H54 (cell line): ENCODE measurements around the gene STX2.
"Not testable (repeated sequence)": the region's sequence is repeated elsewhere in the genome, so short reads cannot be mapped to it uniquely, and the experiment has no call there.

Experiments
- DNase-seq: peaks from one replicate; pipeline ENCODE4 v3.0.0; 2011; ENCODE audit warnings: low spot score, mixed read lengths; ENCODE audit not compliant: insufficient read length
- FAIRE-seq: peaks from 3 replicates; lab custom pipeline; 2011; peaks lifted over from hg19 to GRCh38; lab: Jason Lieb, UNC
- POLR2A ChIP-seq: IDR thresholded peaks from 2 replicates; pipeline ENCODE4 v1.6.1; 2011; ENCODE audit warnings: low read depth, mild to moderate bottlenecking, low read length

The STX2 gene

GRCh38 chr12:130787445-130788410 lies 51.3 kb downstream of the STX2 start:
- DNase-seq (no peak), FAIRE-seq (no peak)
- TF ChIP-seq POLR2A, result no peak

GRCh38 chr12:130787041-130787440 lies 52.0 kb downstream of the STX2 start:
- no peak for FAIRE-seq
- TF ChIP-seq POLR2A, result no peak
- DNase-seq, result no peak

GRCh38 chr12:130783110-130783715 lies 55.8 kb downstream of the STX2 start:
- DNase-seq (no peak), FAIRE-seq (no peak)
- TF ChIP-seq POLR2A, result no peak

- not testable (repeated sequence) for DNase-seq, FAIRE-seq
Observed at GRCh38 chr12:130782245-130782644, 56.8 kb downstream of the STX2 start.

- no peak for TF ChIP-seq POLR2A
- DNase-seq, result no peak
Observed at GRCh38 chr12:130780880-130781575, 58.0 kb downstream of the STX2 start.

GRCh38 chr12:130780325-130780724 lies 58.7 kb downstream of the STX2 start:
- no peak for TF ChIP-seq POLR2A
- FAIRE-seq, result no peak
- DNase-seq, result no peak

More at GRCh38 chr12:130780880-130781575, 58.0 kb downstream of the STX2 start:
- no peak for FAIRE-seq

GRCh38 chr12:130778776-130779175 lies 60.3 kb downstream of the STX2 start:
- DNase-seq (no peak), FAIRE-seq (no peak)
- no peak for TF ChIP-seq POLR2A

- no peak for TF ChIP-seq POLR2A
- no peak for DNase-seq
- no peak for FAIRE-seq
Observed at GRCh38 chr12:130776857-130777339, 62.2 kb downstream of the STX2 start.

- DNase-seq (peak; percentile 90), FAIRE-seq (peak; percentile 33)
- TF ChIP-seq POLR2A, result 0 out of 2 replicates have a peak, but pooled peaks have one; percentile 12
Observed at GRCh38 chr12:130775953-130776856, 62.8 kb downstream of the STX2 start.

GRCh38 chr12:130770413-130771028 lies 68.5 kb downstream of the STX2 start:
- no peak for TF ChIP-seq POLR2A
- FAIRE-seq, result no peak
- DNase-seq, result no peak

- FAIRE-seq (no peak), DNase-seq (no peak)
Observed at GRCh38 chr12:130768120-130768519, 70.9 kb downstream of the STX2 start.

GRCh38 chr12:130766470-130766869 lies 72.6 kb downstream of the STX2 start:
- DNase-seq, result no peak
- TF ChIP-seq POLR2A, result no peak
- FAIRE-seq, result no peak

More at GRCh38 chr12:130768120-130768519, 70.9 kb downstream of the STX2 start:
- TF ChIP-seq POLR2A, result no peak
